Keratinocyte (primary cell): ENCODE measurements around the gene GNG4. TPM values are rescaled to one million over a fixed set of nuclear protein-coding genes. Genes with fewer than 3 reads are reported as not detected.

Experiments used
- DNase-seq: peaks from one replicate; pipeline ENCODE4 v3.0.0-alpha.2; 2011; ENCODE audit warnings: low read depth, missing footprints, low spot score
- FAIRE-seq: peaks from 2 replicates; lab custom pipeline; 2011; peaks lifted over from hg19 to GRCh38; lab: Jason Lieb, UNC
- H2AFZ ChIP-seq: 2 replicates; pipeline ENCODE4 v1.6.0; 2012; ENCODE audit warnings: low read length, control low read depth, inconsistent platforms; ENCODE audit not compliant: control insufficient read depth
- H3K27ac ChIP-seq: 2 replicates; pipeline ENCODE4 v1.5.1; 2011; ENCODE audit warnings: low read length; ENCODE audit not compliant: control insufficient read depth, insufficient read depth
- H3K27me3 ChIP-seq: 3 replicates; pipeline ENCODE4 v1.6.0; 2011; ENCODE audit warnings: low read length; ENCODE audit not compliant: control insufficient read depth, insufficient read depth; ENCODE audit errors: extremely low read depth
- H3K36me3 ChIP-seq, 2 experiments: 2 replicates in 1 of 2; 3 replicates in 1 of 2; pipeline ENCODE4 v1.5.1; 2011; ENCODE audit warnings: low read length in 2 of 2, mild to moderate bottlenecking in 1 of 2; ENCODE audit not compliant: control insufficient read depth in 2 of 2, insufficient read depth in 2 of 2; ENCODE audit errors: extremely low read depth in 1 of 2
- H3K4me1 ChIP-seq: 3 replicates; pipeline ENCODE4 v1.5.1; 2011; ENCODE audit warnings: low read length; ENCODE audit not compliant: control insufficient read depth, insufficient read depth; ENCODE audit errors: extremely low read depth
- H3K4me2 ChIP-seq: 3 replicates; pipeline ENCODE4 v1.6.0; 2011; ENCODE audit warnings: low read depth, low read length; ENCODE audit not compliant: control insufficient read depth, insufficient read depth; ENCODE audit errors: extremely low read depth
- H3K4me3 ChIP-seq, 3 experiments: fragments of 200-600 bp in 1 of 3; sonication (generic) in 1 of 3; 2 replicates in 2 of 3; 3 replicates in 1 of 3; pipeline ENCODE4 v1.5.1; 2011 to 2016; ENCODE audit warnings: low read length in 3 of 3, mild to moderate bottlenecking in 3 of 3, control low read depth in 2 of 3, inconsistent platforms in 1 of 3, low read depth in 1 of 3, mixed read lengths in 1 of 3, mixed run types in 1 of 3, moderate library complexity in 1 of 3; ENCODE audit not compliant: control insufficient read depth in 2 of 3, insufficient read depth in 2 of 3; ENCODE audit errors: extremely low read depth in 1 of 3
- H3K79me2 ChIP-seq: 2 replicates; pipeline ENCODE4 v1.6.0; 2012; ENCODE audit warnings: low read length; ENCODE audit not compliant: control insufficient read depth, insufficient read depth
- H3K9ac ChIP-seq: 3 replicates; pipeline ENCODE4 v1.6.0; 2011; ENCODE audit warnings: low read length; ENCODE audit not compliant: control insufficient read depth, insufficient read depth; ENCODE audit errors: extremely low read depth
- H3K9me1 ChIP-seq: 3 replicates; pipeline ENCODE4 v1.6.0; 2011; ENCODE audit warnings: low read length; ENCODE audit not compliant: control insufficient read depth, insufficient read depth; ENCODE audit errors: extremely low read depth
- H3K9me3 ChIP-seq: 2 replicates; pipeline ENCODE4 v1.5.1; 2012; ENCODE audit warnings: low read depth, low read length; ENCODE audit not compliant: control insufficient read depth
- H4K20me1 ChIP-seq: 3 replicates; pipeline ENCODE4 v1.6.0; 2011; ENCODE audit warnings: low read length; ENCODE audit not compliant: control insufficient read depth, insufficient read depth; ENCODE audit errors: extremely low read depth
- EZH2 ChIP-seq: IDR thresholded peaks from one replicate; pipeline ENCODE4 v1.6.1; 2012; ENCODE audit warnings: inconsistent platforms, mild to moderate bottlenecking, low read length, moderate library complexity
- dilution Hi-C: fragments of 300-500 bp; cut with MboI; formaldehyde crosslinking; loops from one replicate; pipeline ENCODE4 v1.7.0; 2020; ENCODE audit warnings: low sequenced_read_pairs; ENCODE audit not compliant: extremely low pct_ligation_motif_present
- polyA plus RNA-seq, 5 experiments: library from polyadenylated mRNA; depleted of rRNA in 3 of 5; stranded (reverse) in 3 of 5; stranded (forward) in 1 of 5; unstranded in 1 of 5; fragments of >200 nt; gene quantifications; 1 replicate in 1 of 5; 2 replicates in 3 of 5; 3 replicates in 1 of 5; pipeline versions ENCODE4 v1.2.1 to v1.2.3, GENCODE V29; 2011 to 2012; ENCODE audit warnings: missing spikeins in 2 of 5, low read depth in 1 of 5, low replicate concordance in 1 of 5
- TF ChIP-seq, protein P1 (sequence below), 3 experiments: IDR thresholded peaks in 1 of 3; conservative IDR thresholded peaks in 1 of 3; optimal IDR thresholded peaks in 1 of 3; 2 replicates in 2 of 3; 3 replicates in 1 of 3; pipeline versions ENCODE3 to v1.5.1; 2011; ENCODE audit warnings: low read length in 3 of 3, mild to moderate bottlenecking in 3 of 3, moderate library complexity in 2 of 3, control low read depth in 1 of 3, inconsistent platforms in 1 of 3; ENCODE audit not compliant: insufficient read depth in 2 of 3; ENCODE audit errors: extremely low read depth in 1 of 3

GNG4 gene
- polyA plus RNA-seq, 1 donor (not counting 4 experiments of a cell fraction or from before 2014, with no cell fraction given), result 0.07 TPM

DNA sequence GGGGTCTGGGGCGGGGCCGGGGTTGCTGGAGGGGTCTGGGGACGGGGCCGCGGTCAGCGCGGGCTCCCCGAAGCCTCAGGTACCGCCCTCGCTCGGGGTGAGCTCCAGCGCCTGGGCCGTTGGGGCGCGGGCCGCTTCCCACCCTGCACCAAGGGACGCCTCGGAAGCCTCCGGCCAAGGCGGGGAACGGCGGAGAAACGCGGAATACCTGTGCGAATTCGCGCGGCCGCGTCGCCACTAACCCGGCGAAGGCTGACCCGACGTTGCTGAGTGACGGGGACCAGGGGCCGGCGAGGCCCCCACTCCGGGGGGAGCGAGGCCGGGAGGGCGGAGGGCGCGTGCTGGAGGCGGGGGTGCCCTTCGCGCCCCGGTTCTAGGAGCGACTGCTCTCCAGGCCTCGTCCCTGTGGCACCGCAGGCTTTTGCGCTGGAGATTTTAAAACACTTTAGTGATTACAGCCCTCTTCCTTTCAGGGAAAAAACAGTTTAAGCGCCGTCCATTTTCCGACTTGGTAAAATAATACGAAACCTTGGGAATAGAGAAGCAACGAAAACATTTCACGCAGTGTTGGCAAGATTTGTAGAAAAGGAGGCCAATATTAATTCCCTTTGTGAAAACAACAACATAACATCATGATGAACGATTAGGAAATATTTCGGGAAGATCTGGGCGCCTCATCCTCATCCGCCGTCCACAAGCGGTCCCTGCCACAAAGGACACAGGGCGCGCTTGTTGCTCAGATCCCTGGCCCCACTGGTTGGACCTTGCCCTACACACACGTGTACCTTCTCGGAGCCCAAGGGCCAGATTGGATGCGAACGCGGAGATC lies 971 bp upstream of the GNG4 start:
- dilution Hi-C loops, result no loop called here

DNA sequence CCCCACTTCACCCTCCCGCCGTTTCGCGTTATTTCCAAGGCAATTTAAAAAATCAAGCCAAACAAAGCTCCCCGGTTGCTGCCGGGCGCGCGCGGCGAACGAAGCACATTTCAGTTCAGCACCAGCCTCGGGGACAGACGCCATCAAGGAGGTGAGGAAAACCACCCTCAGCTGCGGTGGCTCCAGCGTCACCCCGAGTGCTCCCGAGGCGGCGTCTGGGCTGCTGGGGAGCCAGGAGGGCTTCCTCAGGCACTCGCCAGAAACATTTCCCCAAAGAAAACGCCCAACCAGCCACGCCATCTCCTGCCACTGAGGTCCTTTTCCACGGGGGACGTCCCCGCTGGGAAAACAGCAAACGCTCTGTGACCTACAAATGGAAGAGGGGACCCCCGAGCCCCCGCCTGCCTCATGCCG lies 623 bp downstream of the GNG4 start:
- H3K9me1 ChIP-seq, result no peaks in the 10 kb centered on the region
- H3K9me3 ChIP-seq, result no peaks in the 10 kb centered on the region
- no peaks in the 10 kb centered on the region for H3K79me2 ChIP-seq
- no peaks in the 10 kb centered on the region for H4K20me1 ChIP-seq
- peaks cover 53% of the 10 kb centered on the region for H3K27me3 ChIP-seq
- dilution Hi-C loops, result no loop called here
- FAIRE-seq, result no peak
- H3K4me3 ChIP-seq, result peak overlapping the region in 1 of 3 experiments; percentile 31
- no peak overlapping the region for H2AFZ ChIP-seq
- no peak overlapping the region for H3K9ac ChIP-seq
- H3K36me3 ChIP-seq, result no peaks in the 10 kb centered on the region
- peak overlapping the region; percentile 81 for H3K4me2 ChIP-seq
- H3K27ac ChIP-seq, result no peak overlapping the region
- peaks cover 3% of the 10 kb centered on the region for H3K4me1 ChIP-seq
- TF ChIP-seq EZH2, result peak; percentile 91
- TF ChIP-seq, protein P1, sequence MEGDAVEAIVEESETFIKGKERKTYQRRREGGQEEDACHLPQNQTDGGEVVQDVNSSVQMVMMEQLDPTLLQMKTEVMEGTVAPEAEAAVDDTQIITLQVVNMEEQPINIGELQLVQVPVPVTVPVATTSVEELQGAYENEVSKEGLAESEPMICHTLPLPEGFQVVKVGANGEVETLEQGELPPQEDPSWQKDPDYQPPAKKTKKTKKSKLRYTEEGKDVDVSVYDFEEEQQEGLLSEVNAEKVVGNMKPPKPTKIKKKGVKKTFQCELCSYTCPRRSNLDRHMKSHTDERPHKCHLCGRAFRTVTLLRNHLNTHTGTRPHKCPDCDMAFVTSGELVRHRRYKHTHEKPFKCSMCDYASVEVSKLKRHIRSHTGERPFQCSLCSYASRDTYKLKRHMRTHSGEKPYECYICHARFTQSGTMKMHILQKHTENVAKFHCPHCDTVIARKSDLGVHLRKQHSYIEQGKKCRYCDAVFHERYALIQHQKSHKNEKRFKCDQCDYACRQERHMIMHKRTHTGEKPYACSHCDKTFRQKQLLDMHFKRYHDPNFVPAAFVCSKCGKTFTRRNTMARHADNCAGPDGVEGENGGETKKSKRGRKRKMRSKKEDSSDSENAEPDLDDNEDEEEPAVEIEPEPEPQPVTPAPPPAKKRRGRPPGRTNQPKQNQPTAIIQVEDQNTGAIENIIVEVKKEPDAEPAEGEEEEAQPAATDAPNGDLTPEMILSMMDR (optimal IDR thresholded peaks at IDR 0.05 in 1 of 3, IDR thresholded peaks at IDR 0.05 in 1 of 3, conservative IDR thresholded peaks at IDR 0.05 in 1 of 3; ENCODE audit: extremely low read depth in 1 of 3, insufficient read depth in 2 of 3, low read length in 3 of 3), result no peak
- DNase-seq, result no peak

More for the DNA sequence above, 971 bp upstream of the GNG4 start:
- peak; percentile 97 for TF ChIP-seq EZH2
- TF ChIP-seq, protein P1 (optimal IDR thresholded peaks at IDR 0.05 in 1 of 3, IDR thresholded peaks at IDR 0.05 in 1 of 3, conservative IDR thresholded peaks at IDR 0.05 in 1 of 3; ENCODE audit: extremely low read depth in 1 of 3, insufficient read depth in 2 of 3, low read length in 3 of 3), result no peak
- Histone ChIP-seq H3K4me2 (peak overlapping the region; percentile 55), H3K4me3 (peak overlapping the region in 1 of 3 experiments; percentile 31), H2AFZ (no peak overlapping the region), H3K9me1 (no peaks in the 10 kb centered on the region), H3K4me1 (peaks cover 3% of the 10 kb centered on the region), H3K79me2 (no peaks in the 10 kb centered on the region), H3K36me3 (no peaks in the 10 kb centered on the region), H4K20me1 (no peaks in the 10 kb centered on the region), H3K9ac (no peak overlapping the region), H3K27me3 (peaks cover 42% of the 10 kb centered on the region), H3K9me3 (no peaks in the 10 kb centered on the region), H3K27ac (no peak overlapping the region)
- FAIRE-seq (no peak), DNase-seq (no peak)
